HG03045 (cell line): ENCODE data around the gene INPP5B.
A peak's percentile ranks its signal among the peaks of the same experiment; 100 is the strongest.
"Not testable (repeated sequence)": the region's sequence is repeated elsewhere in the genome, so short reads cannot be mapped to it uniquely, and the experiment has no call there.

ENCODE experiments used
- ATAC-seq: cut with Tn5 transposase; IDR thresholded peaks from one replicate; pipeline ENCODE4 v1.9.1; 2021; ENCODE audit warnings: mild to moderate bottlenecking, moderate library complexity; ENCODE audit not compliant: unreplicated experiment

The INPP5B gene

DNA sequence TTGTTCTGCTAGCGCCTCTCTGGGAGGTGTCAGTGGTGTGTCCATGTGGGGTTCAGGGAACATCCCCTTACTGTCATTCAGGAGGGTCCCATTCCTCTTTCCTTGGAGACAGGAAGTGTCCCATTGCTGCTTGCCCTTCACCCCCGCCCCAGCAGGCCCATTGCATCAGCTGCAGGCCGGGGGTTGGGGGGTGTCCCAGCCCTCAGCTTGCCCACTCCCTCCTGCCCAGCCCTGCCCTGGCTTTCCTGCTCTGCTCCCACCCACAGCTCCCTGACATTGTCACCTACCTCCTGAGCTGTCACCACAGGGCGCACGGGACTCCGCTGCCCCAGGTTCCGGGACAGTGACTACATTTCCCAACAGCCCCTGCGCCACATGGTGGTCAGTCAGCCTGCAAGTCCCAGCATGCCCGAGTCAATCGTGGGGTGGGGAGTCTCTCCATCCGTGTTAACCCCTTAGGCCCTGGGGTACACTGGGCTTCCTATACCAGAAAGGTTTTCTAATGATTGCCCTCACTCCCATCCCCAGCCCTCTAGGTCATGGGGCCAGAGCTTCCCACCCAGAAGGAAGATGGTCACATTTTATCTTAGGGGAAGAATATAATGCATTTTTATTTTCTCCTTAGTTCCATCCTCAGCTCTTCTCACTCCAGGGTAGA lies at the start of gene INPP5B:
Gene INPP5B (minus strand): TSS at position 351 of the 658 bp plus-strand sequence. CDS start 745 bp downstream, outside the sequence.
- peak; percentile 90 for ATAC-seq

DNA sequence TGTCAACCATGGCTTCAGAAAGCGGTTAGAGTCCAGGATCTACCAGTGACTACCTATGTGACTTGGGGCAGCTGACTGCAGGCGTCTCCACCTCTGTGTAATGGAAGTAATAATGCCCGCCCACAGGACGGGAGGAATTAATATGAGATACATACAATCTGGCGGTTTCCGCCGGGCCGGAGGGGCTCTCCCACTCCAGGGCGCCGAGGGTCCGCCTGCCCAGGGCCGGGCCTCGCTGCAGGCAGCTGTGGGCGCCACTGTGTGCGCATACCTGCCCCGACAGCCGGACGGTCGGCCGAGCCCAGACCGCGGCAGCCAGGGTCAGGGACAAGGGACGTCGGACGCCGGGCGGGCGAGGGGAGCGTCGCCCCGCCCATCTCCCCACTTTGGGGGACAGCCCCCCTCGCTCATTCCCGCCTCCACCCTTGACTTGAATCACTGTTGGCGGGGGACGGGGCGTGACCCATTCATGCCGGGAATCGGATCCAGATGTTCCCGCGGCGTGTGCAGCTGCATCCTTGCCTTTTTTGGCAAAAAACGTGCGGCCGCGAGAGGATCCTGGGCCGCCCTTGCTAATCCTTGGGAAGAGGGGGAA lies 49.0 kb upstream of the INPP5B start:
- ATAC-seq, result no peak

DNA sequence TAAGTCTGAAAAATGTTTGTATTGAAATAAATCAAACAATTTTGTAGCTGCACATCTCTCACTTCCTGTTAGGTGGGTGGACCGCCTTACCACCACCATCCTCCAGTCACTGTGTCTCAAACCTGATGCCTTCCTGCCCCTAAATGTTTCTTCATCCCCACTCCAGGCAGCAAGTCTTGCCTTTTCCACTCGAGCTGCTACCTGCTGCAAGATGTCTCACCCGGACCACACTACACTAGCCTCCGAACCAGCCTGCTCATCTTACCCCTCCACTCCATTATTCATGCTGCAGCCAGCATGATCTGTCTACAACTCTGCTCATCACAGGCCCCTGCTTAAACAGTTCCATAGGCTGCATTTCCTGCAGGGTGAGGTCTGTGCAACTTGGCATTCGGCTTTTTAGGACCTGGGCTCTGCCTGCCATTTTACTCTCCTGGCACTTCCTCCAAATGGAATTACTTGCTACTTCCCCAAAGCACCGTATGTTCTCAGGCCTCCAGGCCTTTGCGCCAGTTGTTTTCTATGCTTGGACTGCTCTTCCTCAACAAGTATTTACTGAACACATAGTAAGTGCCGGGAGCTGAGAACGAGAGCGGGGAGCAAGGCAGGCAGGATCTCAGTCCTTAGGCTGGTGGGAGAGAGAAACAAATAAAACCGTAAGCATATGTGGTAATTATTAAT lies 48.2 kb upstream of the INPP5B start:
- ATAC-seq, result no peak

- peak; percentile 30 for ATAC-seq
These were observed 42.6 kb upstream of the INPP5B start for GRCh38 chr1:37989361-37989930.

DNA sequence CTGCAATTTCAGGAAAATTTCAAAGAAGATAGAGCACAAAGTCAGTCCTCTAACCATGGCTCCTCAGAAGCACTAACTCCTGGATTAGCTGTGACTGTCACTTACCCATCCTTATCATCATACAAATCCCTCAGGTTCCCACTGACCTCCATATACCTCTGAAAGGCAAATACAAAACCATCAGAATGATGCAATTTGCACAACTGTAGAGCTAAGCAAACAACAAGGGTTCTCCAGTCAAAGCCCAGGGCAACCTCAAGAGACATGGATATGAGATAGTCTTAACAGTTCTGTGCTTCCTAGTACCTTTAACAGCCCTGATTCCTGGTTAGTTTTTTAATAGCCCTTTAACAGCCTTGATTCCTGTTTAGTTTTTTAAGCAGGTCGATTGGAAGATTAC lies 40.8 kb upstream of the INPP5B start:
- no peak for ATAC-seq

DNA sequence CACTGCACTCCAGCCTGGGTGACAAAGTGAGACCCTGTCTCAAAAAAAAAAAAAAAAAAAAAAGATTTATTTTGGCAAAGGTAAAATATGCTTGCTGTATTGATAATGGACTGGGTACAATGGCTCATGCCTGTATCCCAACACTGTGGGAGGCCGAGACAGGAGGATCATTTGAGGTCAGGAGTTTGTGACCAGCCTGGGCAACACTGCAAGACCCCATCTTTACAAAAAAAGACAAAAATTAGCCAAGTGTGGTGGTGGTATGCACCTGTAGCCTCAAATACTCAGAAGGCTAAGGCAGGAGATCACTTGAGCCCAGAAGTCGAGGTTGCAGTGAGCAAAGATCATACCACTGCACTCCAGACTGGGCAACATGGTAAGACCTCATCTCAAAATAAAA lies 36.7 kb upstream of the INPP5B start:
- ATAC-seq, result no peak

- ATAC-seq, result no peak
These were observed 31.7 kb upstream of the INPP5B start for GRCh38 chr1:37978541-37978940.

DNA sequence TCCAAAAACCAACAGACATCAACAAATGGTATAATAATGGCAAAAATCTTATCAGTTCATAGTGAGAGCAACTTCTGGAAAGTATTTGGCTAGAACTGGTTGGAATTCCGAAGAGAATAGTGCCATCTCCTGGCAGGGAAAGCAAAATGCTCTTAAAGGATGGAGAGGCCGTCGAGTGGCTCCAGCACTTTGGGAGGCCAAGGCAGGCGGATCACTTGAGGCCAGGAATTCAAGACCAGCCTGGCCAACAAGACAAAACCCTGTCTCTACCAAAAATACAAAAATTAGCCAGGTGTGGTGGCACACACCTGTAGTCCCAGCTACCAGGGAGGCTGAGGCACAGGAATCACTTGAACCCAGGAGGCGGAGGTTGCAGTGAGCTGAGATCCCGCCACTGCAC lies 28.2 kb upstream of the INPP5B start:
- ATAC-seq, result not testable (repeated sequence)

- ATAC-seq, result no peak
These were observed 27.7 kb upstream of the INPP5B start for GRCh38 chr1:37974567-37974966.

- not testable (repeated sequence) for ATAC-seq
These were observed 26.8 kb upstream of the INPP5B start for GRCh38 chr1:37973684-37974083.

DNA sequence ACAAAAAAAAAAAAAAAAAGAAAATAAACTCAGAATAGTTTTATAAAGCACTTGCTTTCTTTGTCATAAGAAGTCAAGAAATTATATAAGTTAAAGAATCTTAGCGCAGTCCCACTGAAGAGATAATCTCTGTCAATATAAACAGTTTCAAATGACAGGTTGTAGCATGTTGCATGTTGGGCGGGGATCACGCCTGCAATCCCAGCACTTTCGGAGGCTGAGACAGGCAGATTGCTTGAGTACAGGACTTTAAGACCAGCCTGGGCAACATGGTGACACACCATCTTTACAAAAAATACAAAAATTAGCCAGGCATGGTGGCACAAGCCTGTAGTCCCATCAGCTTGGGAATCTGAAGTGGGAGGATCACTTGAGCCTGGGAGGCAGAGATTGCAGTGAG lies 18.4 kb upstream of the INPP5B start:
- no peak for ATAC-seq

DNA sequence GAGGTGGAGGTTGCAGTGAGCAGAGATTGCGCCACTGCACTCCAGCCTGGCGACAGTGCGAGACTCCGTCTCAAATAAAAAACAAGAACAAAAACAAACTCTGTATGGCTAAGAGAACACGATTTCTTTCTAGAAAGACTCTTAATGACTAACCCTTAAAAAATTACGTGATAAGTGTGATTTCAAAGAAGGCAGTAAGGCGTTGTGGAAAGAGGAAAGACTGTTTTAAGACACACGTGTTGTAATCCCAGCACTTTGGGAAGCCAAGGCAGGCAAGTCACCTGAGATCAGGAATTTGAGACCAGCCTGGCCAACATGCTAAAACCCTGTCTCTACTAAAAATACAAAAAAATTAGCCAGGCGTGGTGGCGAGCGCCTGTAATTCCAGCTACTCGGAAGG lies 17.3 kb upstream of the INPP5B start:
- ATAC-seq, result not testable (repeated sequence)

DNA sequence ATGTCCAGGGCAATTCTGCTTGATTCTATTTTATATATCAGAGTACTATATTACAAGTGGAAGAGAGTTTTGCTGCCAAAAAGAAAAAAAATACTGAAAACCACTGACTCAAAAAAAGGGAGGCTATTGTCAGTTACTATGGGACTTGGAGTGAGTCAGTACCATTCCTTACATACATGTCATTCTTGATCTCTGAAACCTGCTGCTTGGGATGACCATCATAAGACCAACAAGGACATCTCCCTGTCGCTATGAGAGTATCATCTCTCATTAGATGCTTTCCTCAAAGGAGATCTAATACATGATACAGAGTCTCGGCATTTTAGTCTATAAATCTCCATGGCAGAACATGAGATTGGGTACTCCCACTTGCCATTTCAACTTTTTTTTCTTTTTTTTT lies 11.8 kb upstream of the INPP5B start:
- ATAC-seq, result no peak

DNA sequence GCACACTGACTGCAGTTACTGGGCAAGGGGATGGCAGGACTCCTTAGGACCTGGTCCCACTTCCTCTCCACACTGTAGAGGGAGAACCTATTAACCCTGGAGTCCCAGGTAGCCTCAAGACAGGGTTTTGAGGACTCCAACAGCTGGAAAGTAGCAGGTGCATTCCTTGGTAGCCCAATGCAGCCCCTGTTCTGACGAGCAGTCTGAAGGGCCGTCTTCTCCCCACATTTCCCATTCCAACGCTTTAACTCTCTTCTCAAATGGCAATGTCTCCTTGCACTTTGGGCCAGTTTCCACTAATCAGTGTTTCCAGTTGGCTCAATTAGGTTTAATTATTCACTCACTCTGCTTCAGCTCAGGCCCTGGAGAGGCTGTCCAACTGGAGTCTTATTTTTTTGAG lies 8.8 kb upstream of the INPP5B start:
- no peak for ATAC-seq

GRCh38 chr1:37954316-37954971 lies 7.6 kb upstream of the INPP5B start:
- no peak for ATAC-seq

- ATAC-seq, result no peak
These were observed 5.9 kb upstream of the INPP5B start for GRCh38 chr1:37952738-37953137.

DNA sequence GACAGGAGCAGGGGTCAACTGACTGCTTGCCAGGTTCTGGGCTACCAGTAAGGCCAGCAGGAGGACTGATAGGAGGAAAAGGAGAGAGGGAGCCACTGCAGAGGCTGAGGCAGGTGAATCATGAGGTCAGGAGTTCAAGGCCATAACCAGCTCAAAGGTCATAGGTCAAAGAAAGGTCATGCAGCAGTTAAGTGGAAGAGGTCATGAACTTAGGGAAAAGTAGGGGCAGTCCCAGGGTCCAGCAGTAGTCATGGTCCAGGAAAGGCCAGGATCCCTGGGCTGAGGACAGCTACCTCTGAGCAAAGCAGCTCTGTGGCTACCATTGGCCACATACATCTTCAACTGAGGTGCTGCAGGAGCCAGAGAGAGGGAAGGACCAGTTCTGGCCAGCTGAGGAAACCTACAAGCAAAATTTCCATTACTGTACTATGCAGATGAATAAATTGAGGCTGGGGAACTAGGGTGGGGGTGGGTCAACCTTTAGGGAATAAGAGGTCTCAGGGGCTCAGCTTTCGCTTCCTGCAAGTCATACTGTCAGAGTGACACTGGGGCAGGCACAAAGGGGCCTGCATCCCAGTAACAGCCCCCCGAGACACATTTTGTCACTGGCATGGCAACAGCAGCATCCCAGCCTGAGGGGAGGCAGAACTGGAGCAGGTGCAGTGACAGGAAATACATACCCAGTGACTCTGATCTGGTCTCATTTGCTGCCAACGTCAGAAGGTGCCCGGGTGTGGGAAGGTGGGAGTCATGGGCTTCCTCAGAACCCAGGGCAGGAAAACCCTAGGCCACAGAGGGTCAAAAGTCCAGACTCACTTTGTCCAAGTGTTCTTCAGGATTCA lies 5.2 kb upstream of the INPP5B start:
- no peak for ATAC-seq

DNA sequence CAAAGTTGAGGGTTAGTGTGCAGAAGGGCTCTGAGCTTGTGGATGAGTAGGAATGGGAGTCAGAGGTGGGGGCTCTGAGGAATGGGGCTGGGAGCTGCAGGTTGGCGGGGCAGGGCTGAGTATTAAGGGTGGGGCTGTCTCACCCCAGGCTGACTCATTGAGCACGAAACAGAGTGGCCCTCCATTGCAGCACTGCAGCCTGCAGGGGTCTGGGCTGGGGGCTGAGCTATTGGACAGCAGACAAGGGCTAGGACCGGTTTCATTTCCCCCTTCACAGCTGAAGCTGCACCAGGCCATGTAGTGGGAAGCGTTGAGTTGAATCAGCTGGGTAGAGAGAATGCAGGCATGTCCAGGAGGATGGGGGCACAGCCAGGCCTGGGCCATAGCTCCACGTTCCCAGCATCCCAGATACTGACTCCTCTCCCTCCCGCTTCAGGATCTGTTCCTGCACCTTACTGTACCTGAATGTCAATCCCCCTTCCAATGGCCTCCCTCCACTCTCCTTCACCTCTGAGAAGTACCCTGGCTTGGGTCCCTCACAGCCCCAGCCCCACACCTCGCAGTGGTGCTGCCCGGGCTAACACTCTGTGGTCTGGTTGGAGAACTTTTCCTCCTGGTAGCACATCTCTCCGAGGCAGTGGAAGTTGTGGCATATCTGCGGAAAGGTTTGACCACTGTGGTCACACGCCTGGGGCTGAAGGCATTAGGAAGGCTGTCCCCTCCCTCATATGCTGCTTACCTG lies 4.4 kb upstream of the INPP5B start:
- no peak for ATAC-seq

DNA sequence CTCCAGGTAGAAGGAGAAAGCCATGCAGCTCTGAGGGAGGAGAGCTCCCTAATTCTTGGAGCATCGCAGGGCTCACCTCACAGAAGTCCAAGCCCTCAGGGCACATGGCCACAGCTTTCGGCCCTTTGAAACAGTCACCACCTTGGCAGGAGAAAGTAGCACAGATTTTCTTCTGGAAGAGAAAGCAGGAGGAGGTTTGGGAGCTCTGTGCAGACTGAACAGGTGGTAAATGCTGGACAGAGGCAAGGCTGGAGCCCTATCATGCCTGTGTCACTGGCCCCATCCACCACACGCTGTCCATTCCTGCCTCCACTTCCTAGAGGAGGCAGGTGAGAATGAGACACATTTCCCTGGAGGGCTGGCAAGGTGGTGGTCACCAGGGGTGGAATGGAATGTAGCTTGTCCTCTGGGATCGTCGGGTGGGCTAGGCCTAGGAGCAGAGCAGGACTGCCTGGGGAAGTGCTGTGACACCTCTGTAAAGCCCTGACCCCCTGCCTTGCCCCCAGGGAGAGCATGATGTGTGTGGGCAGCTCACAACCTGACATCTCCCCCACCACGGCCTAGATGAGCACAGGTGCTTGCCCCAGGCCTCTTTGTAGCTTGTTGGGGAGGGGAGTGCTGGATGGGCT lies 2.8 kb upstream of the INPP5B start:
- ATAC-seq, result no peak
